Left lung (tissue), 10 donors: Measurements from ENCODE around the gene NRG3. TPM values are rescaled to one million over a fixed set of nuclear protein-coding genes. Genes with fewer than 3 reads are reported as not detected.

Source experiments
- ATAC-seq: fragments of 200-7000 bp; cut with Tn5 transposase; one replicate; pipeline ENCODE4 v1.9.1; 2020; ENCODE audit warnings: moderate library complexity
- DNase-seq, 4 donors: peaks; one replicate each; pipeline ENCODE4 v3.0.0-alpha.2; 2013 to 2020
- H3K27ac ChIP-seq, 2 donors: fragments of 200-600 bp; sonication (generic) in 1 of 2; one replicate each; pipeline versions ENCODE4 v1.5.0 to v1.8.0; 2020 to 2021
- H3K27me3 ChIP-seq, 2 donors: fragments of 200-600 bp; sonication (generic) in 1 of 2; one replicate each; pipeline versions ENCODE4 v1.5.0 to v1.8.0; 2020 to 2021
- H3K36me3 ChIP-seq, 2 donors: fragments of 200-600 bp; sonication (generic) in 1 of 2; one replicate each; pipeline versions ENCODE4 v1.5.0 to v1.8.0; 2020 to 2021
- H3K4me1 ChIP-seq, 2 donors: fragments of 200-600 bp; one replicate each; pipeline ENCODE4 v1.8.0; 2021
- H3K4me3 ChIP-seq, 2 donors: fragments of 200-600 bp; sonication (generic) in 1 of 2; one replicate each; pipeline versions ENCODE4 v1.5.0 to v1.8.0; 2020 to 2021; ENCODE audit warnings: mild to moderate bottlenecking in 1 of 2
- H3K9me3 ChIP-seq, 2 donors: fragments of 200-600 bp; sonication (generic) in 1 of 2; one replicate each; pipeline versions ENCODE4 v1.5.0 to v1.8.0; 2020 to 2021
- intact Hi-C, 2 donors: fragments of 100-400 bp; cut with DNase I; formaldehyde crosslinking; loops; one replicate each; pipeline versions ENCODE4 v1.11.2 to v1.14.2; 2022
- polyA plus RNA-seq, 6 donors: library from polyadenylated mRNA; unstranded; fragments of 120-200 nt; gene quantifications; one replicate each; pipeline ENCODE4 v1.2.1, GENCODE V29; 2013; ENCODE audit not compliant: insufficient read length in 6 of 6
- total RNA-seq, 2 donors: library from RNA; stranded (reverse); fragmentation: NEBNext Ultra II Directional; extraction: Animal tissue kit (Norgen Biotek cat#: 25700); gene quantifications; one replicate each; pipeline ENCODE4 v1.2.1, GENCODE V29; 2021
- TF ChIP-seq, protein P1 (sequence below), 2 donors: fragments of 200-600 bp; sonication (generic) in 1 of 2; IDR thresholded peaks; one replicate each; pipeline versions ENCODE4 v1.5.0 to v1.8.0; 2021; ENCODE audit warnings: antibody characterized with exemption in 2 of 2
- donor health status: DM: no; HTN: yes; CAD: no.
- donor health status: DM: no; HTN: no; CAD: no.

Gene NRG3
- total and polyA plus RNA-seq, 8 donors, result 1.0 to 1.7 (median 1.1) TPM

- no peak for ATAC-seq
- H3K4me1 ChIP-seq, result no peaks in the 10 kb centered on the region
- intact Hi-C loops, result no loop called here
- DNase-seq, result no peak
- H3K27ac ChIP-seq, result no peak overlapping the region
- H3K36me3 ChIP-seq, result no peaks in the 10 kb centered on the region
- peaks cover 0 to 4% of the 10 kb centered on the region in 2 donors for H3K9me3 ChIP-seq
- H3K4me3 ChIP-seq, result no peak overlapping the region
- TF ChIP-seq, protein P1, sequence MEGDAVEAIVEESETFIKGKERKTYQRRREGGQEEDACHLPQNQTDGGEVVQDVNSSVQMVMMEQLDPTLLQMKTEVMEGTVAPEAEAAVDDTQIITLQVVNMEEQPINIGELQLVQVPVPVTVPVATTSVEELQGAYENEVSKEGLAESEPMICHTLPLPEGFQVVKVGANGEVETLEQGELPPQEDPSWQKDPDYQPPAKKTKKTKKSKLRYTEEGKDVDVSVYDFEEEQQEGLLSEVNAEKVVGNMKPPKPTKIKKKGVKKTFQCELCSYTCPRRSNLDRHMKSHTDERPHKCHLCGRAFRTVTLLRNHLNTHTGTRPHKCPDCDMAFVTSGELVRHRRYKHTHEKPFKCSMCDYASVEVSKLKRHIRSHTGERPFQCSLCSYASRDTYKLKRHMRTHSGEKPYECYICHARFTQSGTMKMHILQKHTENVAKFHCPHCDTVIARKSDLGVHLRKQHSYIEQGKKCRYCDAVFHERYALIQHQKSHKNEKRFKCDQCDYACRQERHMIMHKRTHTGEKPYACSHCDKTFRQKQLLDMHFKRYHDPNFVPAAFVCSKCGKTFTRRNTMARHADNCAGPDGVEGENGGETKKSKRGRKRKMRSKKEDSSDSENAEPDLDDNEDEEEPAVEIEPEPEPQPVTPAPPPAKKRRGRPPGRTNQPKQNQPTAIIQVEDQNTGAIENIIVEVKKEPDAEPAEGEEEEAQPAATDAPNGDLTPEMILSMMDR (IDR thresholded peaks at IDR 0.05), result no peak
- H3K27me3 ChIP-seq, result no peaks in the 10 kb centered on the region
Observed at GRCh38 chr10:81959016-81959415, 84.0 kb downstream of the NRG3 start.

DNA sequence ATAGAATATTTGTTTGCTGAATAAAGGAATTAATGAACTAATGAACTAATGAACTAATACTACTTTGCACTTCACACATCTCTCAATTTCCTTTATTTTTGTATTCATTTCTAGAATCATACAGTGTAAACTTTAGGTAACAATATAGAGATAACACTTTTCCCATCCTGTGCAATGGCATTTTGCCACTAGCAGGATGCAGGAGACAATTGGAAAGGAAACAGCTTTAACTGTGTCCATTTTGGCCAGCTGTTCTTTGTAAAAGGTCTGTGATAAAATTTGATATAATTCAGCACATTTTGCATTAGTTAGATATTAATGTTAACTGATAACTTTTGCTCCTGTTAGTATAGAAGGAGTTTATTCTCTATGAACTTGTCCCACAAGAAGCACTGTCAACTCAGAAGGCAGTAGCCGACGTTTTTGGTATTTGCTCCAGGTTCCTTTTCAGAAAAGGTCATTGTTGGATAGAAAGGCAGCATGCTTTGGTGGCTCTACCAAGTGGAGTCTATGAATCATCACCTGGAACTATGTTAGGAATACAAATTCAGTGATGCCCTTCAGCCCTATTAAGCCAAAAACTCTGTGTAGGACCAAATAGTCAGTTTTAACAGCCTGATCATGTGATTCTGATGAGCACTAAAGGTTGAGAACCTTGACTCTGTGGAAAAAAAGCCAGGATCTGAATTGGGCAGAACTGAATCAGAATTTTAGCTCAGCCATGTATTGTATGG lies 86.6 kb downstream of the NRG3 start:
- H3K27me3 ChIP-seq, result no peaks in the 10 kb centered on the region
- H3K27ac ChIP-seq, result no peak overlapping the region
- TF ChIP-seq, protein P1 (IDR thresholded peaks at IDR 0.05), result no peak
- H3K36me3 ChIP-seq, result no peaks in the 10 kb centered on the region
- ATAC-seq (no peak), DNase-seq (no peak)
- H3K9me3 ChIP-seq, result peaks cover 0 to 4% of the 10 kb centered on the region in 2 donors
- H3K4me1 ChIP-seq, result no peaks in the 10 kb centered on the region
- H3K4me3 ChIP-seq, result no peak overlapping the region
- intact Hi-C loops, result no loop called here

- Histone ChIP-seq H3K9me3 (peaks cover 0 to 4% of the 10 kb centered on the region in 2 donors), H3K27me3 (no peaks in the 10 kb centered on the region), H3K4me3 (no peak overlapping the region), H3K27ac (no peak overlapping the region), H3K4me1 (no peaks in the 10 kb centered on the region), H3K36me3 (no peaks in the 10 kb centered on the region)
- DNase-seq (no peak), ATAC-seq (no peak)
- TF ChIP-seq, protein P1 (IDR thresholded peaks at IDR 0.05), result no peak
- intact Hi-C loops, result no loop called here
Observed at GRCh38 chr10:81963606-81964005, 88.6 kb downstream of the NRG3 start.

GRCh38 chr10:81967716-81968115 lies 92.7 kb downstream of the NRG3 start:
- TF ChIP-seq, protein P1 (IDR thresholded peaks at IDR 0.05), result no peak
- no peak overlapping the region for H3K27ac ChIP-seq
- ATAC-seq, result no peak
- intact Hi-C loops, result no loop called here
- no peak for DNase-seq
- no peak overlapping the region for H3K4me3 ChIP-seq
- no peaks in the 10 kb centered on the region for H3K27me3 ChIP-seq
- H3K9me3 ChIP-seq, result peaks cover 0 to 23% of the 10 kb centered on the region in 2 donors
- no peaks in the 10 kb centered on the region for H3K4me1 ChIP-seq
- H3K36me3 ChIP-seq, result no peaks in the 10 kb centered on the region

DNA sequence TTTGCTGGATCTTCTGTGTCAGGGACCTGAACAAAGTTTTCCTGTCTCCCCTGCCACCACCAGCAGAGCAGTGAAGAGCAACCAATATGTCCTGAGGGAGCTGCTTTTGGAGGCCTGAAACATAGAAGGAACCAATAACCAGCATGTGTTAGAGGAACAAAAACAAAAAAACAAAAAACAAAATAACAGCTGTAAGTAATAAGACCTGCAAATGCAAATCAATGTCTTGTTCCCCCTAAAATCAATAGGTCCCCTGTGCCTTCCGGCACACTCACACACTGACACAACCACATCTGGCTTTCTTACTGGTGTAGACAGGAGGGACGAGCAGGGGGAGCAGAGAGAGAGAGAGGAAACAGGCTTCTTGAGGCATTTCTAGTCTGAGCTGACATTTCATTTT lies 94.1 kb downstream of the NRG3 start:
- no peaks in the 10 kb centered on the region for H3K36me3 ChIP-seq
- H3K27me3 ChIP-seq, result no peaks in the 10 kb centered on the region
- no peak overlapping the region for H3K4me3 ChIP-seq
- DNase-seq (no peak), ATAC-seq (no peak)
- no peaks in the 10 kb centered on the region for H3K4me1 ChIP-seq
- intact Hi-C loops, result no loop called here
- TF ChIP-seq, protein P1 (IDR thresholded peaks at IDR 0.05), result no peak
- H3K9me3 ChIP-seq, result peaks cover 0 to 31% of the 10 kb centered on the region in 2 donors
- H3K27ac ChIP-seq, result no peak overlapping the region
